Measurements from ENCODE around the gene HMCN1.

- TF ChIP-seq CTCF (IDR thresholded peaks at IDR 0.05; ENCODE audit: low read depth, low read length, poor library complexity, severe bottlenecking) (no peak), EZH2phosphoT487 (IDR thresholded peaks at IDR 0.05; ENCODE audit: borderline replicate concordance, low read length) (no peak)
Observed at GRCh38 chr1:185917646-185918045, 183.5 kb downstream of the HMCN1 start.

Measured in DOHH2 (cell line).